Mesenchymal stem cell (in vitro differentiated cells and primary cell): ENCODE data around the gene CENPX.
A peak's percentile ranks its signal among the peaks of the same experiment; 100 is the strongest.

ENCODE experiments used
- DNase-seq: peaks from one replicate; pipeline ENCODE4 v3.0.0-alpha.2; 2013
- H2AFZ ChIP-seq: one replicate; pipeline ENCODE4 v1.6.1; 2013; ENCODE audit warnings: low read depth, mild to moderate bottlenecking, control low read depth, inconsistent platforms, low read length, moderate library complexity
- H2AK5ac ChIP-seq: 2 replicates; pipeline ENCODE4 v1.6.1; 2013; ENCODE audit warnings: low read length, moderate library complexity, mild to moderate bottlenecking, inconsistent platforms; ENCODE audit not compliant: severe bottlenecking
- H2BK120ac ChIP-seq: one replicate; pipeline ENCODE4 v1.6.1; 2013; ENCODE audit warnings: low read depth, mild to moderate bottlenecking, inconsistent platforms, low read length, moderate library complexity
- H2BK12ac ChIP-seq, 2 experiments: one replicate each; pipeline ENCODE4 v1.6.1; 2013; ENCODE audit warnings: inconsistent platforms in 2 of 2, low read length in 2 of 2, mild to moderate bottlenecking in 2 of 2, moderate library complexity in 2 of 2, control low read depth in 1 of 2
- H2BK15ac ChIP-seq: one replicate; pipeline ENCODE4 v1.6.1; 2013; ENCODE audit warnings: mild to moderate bottlenecking, low read depth, inconsistent platforms; ENCODE audit not compliant: poor library complexity, severe bottlenecking
- H2BK5ac ChIP-seq: 2 replicates; pipeline ENCODE4 v1.6.1; 2013; ENCODE audit warnings: low read depth, mild to moderate bottlenecking, low read length, control low read depth, inconsistent platforms; ENCODE audit not compliant: poor library complexity, severe bottlenecking
- H3K14ac ChIP-seq, 2 experiments: one replicate each; pipeline ENCODE4 v1.6.1; 2013; ENCODE audit warnings: inconsistent platforms in 2 of 2, low read length in 2 of 2, control low read depth in 1 of 2, mild to moderate bottlenecking in 1 of 2, moderate library complexity in 1 of 2
- H3K18ac ChIP-seq, 2 experiments: one replicate each; pipeline ENCODE4 v1.6.1; 2013; ENCODE audit warnings: inconsistent platforms in 2 of 2, low read length in 2 of 2, control low read depth in 1 of 2, low read depth in 1 of 2, mild to moderate bottlenecking in 1 of 2
- H3K23ac ChIP-seq, 2 experiments: one replicate each; pipeline ENCODE4 v1.6.1; 2013; ENCODE audit warnings: inconsistent platforms in 2 of 2, low read length in 2 of 2, mild to moderate bottlenecking in 2 of 2, moderate library complexity in 2 of 2, control low read depth in 1 of 2
- H3K27ac ChIP-seq: 2 replicates; pipeline ENCODE4 v1.5.1; 2013; ENCODE audit warnings: mild to moderate bottlenecking, moderate library complexity, low read length, control low read depth, inconsistent platforms; ENCODE audit not compliant: poor library complexity, severe bottlenecking
- H3K27me3 ChIP-seq, 2 experiments: 2 replicates each; pipeline versions ENCODE4 v1.6.1 to v1.7.0; 2013; ENCODE audit warnings: low read length in 2 of 2, mild to moderate bottlenecking in 2 of 2, moderate library complexity in 2 of 2, control low read depth in 1 of 2, inconsistent platforms in 1 of 2; ENCODE audit not compliant: control insufficient read depth in 1 of 2, insufficient read depth in 1 of 2
- H3K36me3 ChIP-seq, 2 experiments: 2 replicates each; pipeline versions ENCODE4 v1.6.1 to v1.7.0; 2013; ENCODE audit warnings: low read length in 2 of 2, control low read depth in 1 of 2, inconsistent platforms in 1 of 2, low read depth in 1 of 2, mild to moderate bottlenecking in 1 of 2; ENCODE audit not compliant: insufficient read depth in 2 of 2, control insufficient read depth in 1 of 2
- H3K4ac ChIP-seq, 2 experiments: one replicate each; pipeline ENCODE4 v1.6.1; 2013; ENCODE audit warnings: inconsistent platforms in 2 of 2, low read length in 2 of 2, mild to moderate bottlenecking in 2 of 2, moderate library complexity in 2 of 2, control low read depth in 1 of 2, low read depth in 1 of 2
- H3K4me1 ChIP-seq: 2 replicates; pipeline ENCODE4 v1.6.1; 2013; ENCODE audit warnings: low read depth, low read length, control low read depth; ENCODE audit not compliant: control insufficient read depth, insufficient read depth
- H3K4me2 ChIP-seq: 2 replicates; pipeline ENCODE4 v1.6.1; 2013; ENCODE audit warnings: low read length, mild to moderate bottlenecking, inconsistent platforms; ENCODE audit not compliant: poor library complexity, severe bottlenecking
- H3K4me3 ChIP-seq, 2 experiments: 2 replicates each; pipeline versions ENCODE4 v1.5.1 to v1.7.0; 2013; ENCODE audit warnings: low read length in 2 of 2, mild to moderate bottlenecking in 2 of 2, control low read depth in 1 of 2, low read depth in 1 of 2; ENCODE audit not compliant: insufficient read depth in 1 of 2
- H3K79me1 ChIP-seq: replicated peaks from 2 replicates; pipeline ENCODE4 v1.6.1; 2013; ENCODE audit warnings: mild to moderate bottlenecking, control low read depth, low read length, inconsistent platforms; ENCODE audit not compliant: poor library complexity, severe bottlenecking
- H3K9ac ChIP-seq: 2 replicates; pipeline ENCODE4 v1.7.0; 2013; ENCODE audit warnings: mild to moderate bottlenecking, low read length, moderate library complexity
- H3K9me3 ChIP-seq: 2 replicates; pipeline ENCODE4 v1.7.0; 2013; ENCODE audit warnings: mild to moderate bottlenecking, low read length; ENCODE audit not compliant: control insufficient read depth
- H4K8ac ChIP-seq: one replicate; pipeline ENCODE4 v1.6.1; 2013; ENCODE audit warnings: inconsistent platforms, mild to moderate bottlenecking, low read length, moderate library complexity
- H4K91ac ChIP-seq: one replicate; pipeline ENCODE4 v1.6.1; 2013; ENCODE audit warnings: mild to moderate bottlenecking, low read length, inconsistent platforms
- WGBS: methylation state at CpG from one replicate; pipeline ENCODE4 v1.1.7; 2013; ENCODE audit warnings: mixed read lengths; 5-methylcytosine and 5-hydroxymethylcytosine counted together

CENPX gene

DNA sequence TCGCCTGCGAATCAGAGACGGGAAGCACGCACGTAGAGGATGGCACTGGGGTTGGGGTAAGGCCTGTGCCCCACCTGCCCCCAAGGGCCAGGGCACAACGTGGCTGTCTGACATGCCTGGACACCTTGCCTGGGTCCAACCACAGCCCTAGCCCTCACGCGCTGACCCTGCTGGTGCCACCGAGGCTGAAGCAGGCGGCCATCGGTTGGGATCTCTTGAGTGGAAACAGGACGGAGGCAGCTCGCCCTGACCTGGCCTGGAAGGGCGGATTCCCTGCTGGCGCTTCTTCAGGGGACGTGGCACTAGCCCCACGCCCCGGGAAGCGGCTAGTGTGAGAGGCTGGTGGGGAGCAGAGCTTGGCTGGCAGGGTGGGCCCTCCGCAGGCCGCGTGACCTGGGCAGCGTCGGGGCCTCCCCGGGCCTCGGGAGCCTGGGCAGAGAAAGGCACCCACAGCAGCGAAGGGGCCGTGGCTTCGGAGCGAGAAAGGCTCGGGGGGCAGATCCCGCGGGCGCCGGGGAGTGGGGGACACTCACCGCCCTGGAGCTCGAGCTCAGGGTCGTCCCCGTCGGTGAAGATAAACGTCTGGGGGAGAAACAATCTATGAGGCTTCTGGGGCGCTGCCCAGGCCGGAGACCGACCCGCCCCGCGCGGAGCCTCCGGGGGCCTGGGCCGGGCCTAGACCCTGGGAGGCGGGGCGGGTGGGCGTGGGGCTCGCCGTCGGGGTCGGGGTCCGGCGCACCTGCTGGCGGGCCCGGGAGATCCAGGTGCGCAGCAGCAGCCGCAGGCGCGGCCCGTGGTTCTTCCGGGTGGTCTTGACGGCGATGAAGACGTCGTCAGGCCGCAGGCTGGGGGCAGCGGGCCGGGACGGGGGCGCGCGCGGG lies 28.3 kb upstream of the CENPX start:
- Histone ChIP-seq H2BK5ac (no peak overlapping the region), H2AFZ (no peak overlapping the region), H2BK120ac (peak overlapping the region; percentile 83), H3K9ac (peak overlapping the region; percentile 89), H3K79me1 (peaks cover 49% of the 10 kb centered on the region), H3K18ac (peak overlapping the region in 1 of 2 experiments; percentile 86), H3K23ac (peak overlapping the region in 1 of 2 experiments; percentile 92), H3K14ac (peak overlapping the region in 1 of 2 experiments; percentile 93), H2BK15ac (no peak overlapping the region), H3K27me3 (no peaks in the 10 kb centered on the region), H3K4me3 (peak overlapping the region; percentile 83 to 89), H4K91ac (peak overlapping the region; percentile 23), H3K4me1 (peaks cover 41% of the 10 kb centered on the region), H3K4ac (peak overlapping the region; percentile 50 to 87), H3K27ac (no peak overlapping the region), H2AK5ac (peak overlapping the region; percentile 81), H3K36me3 (peaks cover 62 to 79% of the 10 kb centered on the region in 2 experiments), H4K8ac (peak overlapping the region; percentile 78), H2BK12ac (peak overlapping the region in 1 of 2 experiments; percentile 96), H3K9me3 (no peaks in the 10 kb centered on the region), H3K4me2 (peak overlapping the region; percentile 62)
- 29% methylated on average over 52 of the region's 79 CpGs for WGBS
- no peak for DNase-seq

DNA sequence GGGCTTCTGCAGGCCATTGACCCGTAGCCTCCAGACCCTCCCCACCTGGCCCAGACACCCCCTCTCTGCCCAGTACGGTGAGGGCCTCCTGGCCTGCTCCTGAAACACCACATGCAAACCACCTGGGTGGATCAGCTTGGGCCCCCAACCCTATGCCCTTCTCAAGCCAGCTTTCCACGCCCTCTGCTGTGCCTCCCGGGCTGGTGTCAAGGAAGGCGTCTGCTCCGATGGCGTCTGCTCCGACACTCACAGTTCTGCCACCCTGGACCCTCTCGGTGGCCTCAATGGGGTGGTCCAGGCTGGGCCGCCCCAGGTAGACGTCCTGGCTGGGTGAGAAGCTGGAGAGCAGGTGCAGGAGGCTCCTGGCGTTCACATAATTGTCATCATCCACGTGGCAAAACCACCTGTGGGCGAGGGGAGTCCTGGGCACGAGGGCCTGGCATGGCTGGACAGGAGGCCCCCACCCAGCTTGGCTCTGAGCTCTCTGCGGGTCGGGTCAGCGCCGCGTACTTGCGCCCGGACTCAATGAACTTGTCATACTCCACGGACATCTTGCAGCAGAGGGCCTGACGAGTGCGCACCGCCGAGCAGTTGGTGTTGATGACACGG lies 27.6 kb upstream of the CENPX start:
- no peaks in the 10 kb centered on the region for H3K27me3 ChIP-seq
- 95% methylated on average over 28 of the region's 28 CpGs for WGBS
- H3K4me1 ChIP-seq = peaks cover 36% of the 10 kb centered on the region
- peak overlapping the region; percentile 81 for H2AK5ac ChIP-seq
- H3K27ac ChIP-seq = no peak overlapping the region
- H3K4me3 ChIP-seq = peak overlapping the region; percentile 83 to 89
- H3K23ac ChIP-seq = peak overlapping the region in 1 of 2 experiments; percentile 92
- no peak overlapping the region for H2BK15ac ChIP-seq
- no peak overlapping the region for H3K18ac ChIP-seq
- peak overlapping the region; percentile 89 for H3K9ac ChIP-seq
- no peaks in the 10 kb centered on the region for H3K9me3 ChIP-seq
- no peak for DNase-seq
- H2BK5ac ChIP-seq = no peak overlapping the region
- peak overlapping the region in 1 of 2 experiments; percentile 87 for H3K4ac ChIP-seq
- H2BK12ac ChIP-seq = peak overlapping the region in 1 of 2 experiments; percentile 96
- H2BK120ac ChIP-seq = no peak overlapping the region
- H3K79me1 ChIP-seq = peaks cover 43% of the 10 kb centered on the region
- peak overlapping the region; percentile 62 for H3K4me2 ChIP-seq
- peaks cover 57 to 73% of the 10 kb centered on the region in 2 experiments for H3K36me3 ChIP-seq
- no peak overlapping the region for H2AFZ ChIP-seq
- no peak overlapping the region for H4K91ac ChIP-seq
- peak overlapping the region in 1 of 2 experiments; percentile 93 for H3K14ac ChIP-seq
- H4K8ac ChIP-seq = no peak overlapping the region

DNA sequence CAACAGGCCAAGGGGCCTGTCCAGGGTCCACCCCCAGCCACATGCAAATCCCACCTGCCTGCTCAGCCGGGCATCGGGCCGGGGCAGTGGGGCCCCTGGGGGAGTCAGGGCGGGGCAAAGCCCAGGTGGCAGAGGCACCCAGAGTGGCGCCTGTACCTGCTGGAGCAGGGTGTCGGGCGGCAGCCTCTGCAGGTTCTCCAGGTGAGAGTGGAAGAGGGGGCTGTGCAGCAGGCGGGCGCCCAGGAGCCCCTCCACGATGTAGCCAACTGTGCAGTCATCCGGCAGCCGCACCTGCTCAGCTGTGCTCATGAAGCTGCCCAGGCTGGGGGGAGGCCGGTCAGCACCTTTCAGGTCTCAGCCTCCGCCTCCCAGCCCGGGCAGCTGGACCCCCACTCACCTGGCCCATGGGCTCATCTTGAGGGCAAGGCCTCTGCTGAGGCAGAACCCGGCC lies 26.9 kb upstream of the CENPX start:
- no peak for DNase-seq
- Histone ChIP-seq H3K4me3 (no peak overlapping the region), H4K91ac (no peak overlapping the region), H3K18ac (no peak overlapping the region), H3K4me1 (peaks cover 34% of the 10 kb centered on the region), H3K14ac (no peak overlapping the region), H2BK120ac (no peak overlapping the region), H2BK15ac (no peak overlapping the region), H4K8ac (no peak overlapping the region), H2AFZ (no peak overlapping the region), H3K36me3 (peaks cover 49 to 66% of the 10 kb centered on the region in 2 experiments), H3K27me3 (no peaks in the 10 kb centered on the region), H3K27ac (no peak overlapping the region), H3K4me2 (no peak overlapping the region), H3K4ac (no peak overlapping the region), H2BK5ac (no peak overlapping the region), H3K9ac (no peak overlapping the region), H3K23ac (no peak overlapping the region), H2BK12ac (no peak overlapping the region), H2AK5ac (no peak overlapping the region), H3K9me3 (no peaks in the 10 kb centered on the region), H3K79me1 (peaks cover 36% of the 10 kb centered on the region)
- 98% methylated on average over 13 of the region's 16 CpGs for WGBS

DNA sequence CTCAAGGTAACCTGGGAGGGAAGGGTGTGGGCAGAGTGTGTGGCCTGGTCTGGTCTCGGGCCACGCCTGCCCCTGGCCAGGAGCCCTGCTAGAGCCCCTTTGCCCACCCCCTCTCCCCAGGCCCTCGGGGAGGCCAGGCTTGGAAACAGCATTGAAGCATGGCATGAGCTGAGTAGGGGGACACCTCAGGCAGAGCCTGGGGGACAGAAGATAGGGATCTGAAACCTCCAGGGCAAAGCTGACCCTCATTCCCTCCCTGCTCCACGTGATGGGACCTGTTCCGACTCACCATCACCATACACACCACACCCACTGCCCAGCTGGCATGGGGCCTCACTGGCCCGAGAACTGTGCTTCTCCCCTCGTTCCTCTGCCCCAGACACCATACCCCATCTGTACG lies 26.4 kb upstream of the CENPX start:
- Histone ChIP-seq H3K4me1 (peaks cover 34% of the 10 kb centered on the region), H3K27me3 (no peaks in the 10 kb centered on the region), H3K9me3 (no peaks in the 10 kb centered on the region), H3K14ac (no peak overlapping the region), H3K4me2 (no peak overlapping the region), H2AK5ac (no peak overlapping the region), H3K36me3 (peaks cover 45 to 61% of the 10 kb centered on the region in 2 experiments), H2AFZ (no peak overlapping the region), H2BK12ac (no peak overlapping the region), H3K79me1 (peaks cover 32% of the 10 kb centered on the region), H3K9ac (no peak overlapping the region), H3K23ac (no peak overlapping the region), H3K4ac (no peak overlapping the region), H3K18ac (no peak overlapping the region), H3K4me3 (no peak overlapping the region), H2BK5ac (no peak overlapping the region), H4K8ac (no peak overlapping the region), H3K27ac (no peak overlapping the region), H4K91ac (no peak overlapping the region), H2BK15ac (no peak overlapping the region), H2BK120ac (no peak overlapping the region)
- 92% methylated on average over 7 of the region's 8 CpGs for WGBS
- DNase-seq = no peak
